Adrenal gland (tissue), 12 donors: ENCODE measurements around the gene NCK2. TPM values are rescaled to one million over a fixed set of nuclear protein-coding genes. Genes with fewer than 3 reads are reported as not detected.
"Not testable (repeated sequence)": the region's sequence is repeated elsewhere in the genome, so short reads cannot be mapped to it uniquely, and the experiment has no call there.

ENCODE experiments used
- DNase-seq, 7 donors: peaks; one replicate each; pipeline ENCODE4 v3.0.0-alpha.2; 2019 to 2020
- H3K27ac ChIP-seq, 5 donors: fragments of 200-600 bp; sonication (generic) in 4 of 5; 1 replicate in 3 of 5; 2 replicates in 2 of 5; pipeline versions ENCODE4 v1.5.1 to v1.8.0; 2016 to 2020; ENCODE audit warnings: mild to moderate bottlenecking in 1 of 5
- H3K27me3 ChIP-seq: fragments of 200-600 bp; 2 replicates; pipeline ENCODE4 v1.8.0; 2021
- H3K36me3 ChIP-seq, 2 donors: fragments of 200-600 bp; replicated peaks in 1 of 2; 1 replicate in 1 of 2; 2 replicates in 1 of 2; pipeline versions ENCODE4 v1.5.1 to v1.8.0; 2018 to 2022
- H3K4me1 ChIP-seq, 2 donors: fragments of 200-600 bp; replicated peaks in 1 of 2; 1 replicate in 1 of 2; 2 replicates in 1 of 2; pipeline versions ENCODE4 v1.5.1 to v1.8.0; 2018 to 2021
- H3K4me3 ChIP-seq, 4 donors: fragments of 200-600 bp; sonication (generic) in 3 of 4; one replicate each; pipeline ENCODE4 v1.5.1; 2016 to 2018
- H3K9me3 ChIP-seq, 3 donors: fragments of 200-600 bp; sonication (generic) in 1 of 3; replicated peaks in 1 of 3; 1 replicate in 2 of 3; 2 replicates in 1 of 3; pipeline versions ENCODE4 v1.5.1 to v1.8.0; 2016 to 2021
- POLR2A ChIP-seq, 2 donors: fragments of 450-650 bp; IDR thresholded peaks; one replicate each; pipeline ENCODE4 v1.6.1; 2017; ENCODE audit warnings: antibody characterized with exemption in 2 of 2, mild to moderate bottlenecking in 2 of 2, moderate library complexity in 1 of 2
- WGBS, 4 donors: extraction: QIAGEN DNeasy Blood & Tissue Kit in 2 of 4; methylation state at CpG; one replicate each; pipeline versions ENCODE4 v1.1.5 to v1.1.7; 2013 to 2017; 5-methylcytosine and 5-hydroxymethylcytosine counted together
- intact Hi-C, 2 donors: fragments of 100-400 bp; cut with DNase I; formaldehyde crosslinking; loops; one replicate each; pipeline versions ENCODE4 v1.14.1 to v1.15.0; 2022 to 2023
- polyA plus RNA-seq, 3 donors: library from polyadenylated mRNA; stranded (reverse); fragments of 200-250 nt in 2 of 3; fragments of 350-450 nt in 1 of 3; fragmentation: Illumina TruSeq in 1 of 3; extraction: RNeasy Lipid Tissue Mini Kit (QIAGEN cat#74804) in 1 of 3; gene quantifications; one replicate each; pipeline ENCODE4 v1.2.3, GENCODE V29; 2013 to 2014
- total RNA-seq, 9 donors: library from RNA; depleted of rRNA in 4 of 9; stranded (reverse); fragments of >200 nt in 4 of 9; fragments of 120-200 nt in 1 of 9; fragmentation: NEBNext Ultra II Directional in 1 of 9; extraction: Animal tissue kit (Norgen Biotek cat#: 25700) in 1 of 9; gene quantifications; one replicate each; pipeline versions ENCODE4 v1.1.0 to v1.2.4, GENCODE V29; 2013 to 2023
- TF ChIP-seq, protein P1 (sequence below), 6 experiments: fragments of 450-650 bp in 4 of 6; fragments of 200-600 bp in 2 of 6; sonication (generic) in 1 of 6; IDR thresholded peaks; 1 replicate in 5 of 6; 2 replicates in 1 of 6; pipeline versions ENCODE4 v1.5.1 to v1.8.0; 2016 to 2021; ENCODE audit warnings: antibody characterized with exemption in 6 of 6, mild to moderate bottlenecking in 2 of 6, moderate library complexity in 1 of 6
- donor health status: healthy with polysubstance abuse.
- donor health status: Bipolar disorder and iron deficiency.
- donor health status: DM: yes; HTN: yes; CAD: no.
- donor health status: DM: no; HTN: no; CAD: no.
- donor health status: DM: no; HTN: no; CAD: no.
- donor health status: DM: yes; HTN: yes; CAD: no.

Gene NCK2
- total and polyA plus RNA-seq, 12 donors = 13.7 to 56.0 (median 37.3) TPM

DNA sequence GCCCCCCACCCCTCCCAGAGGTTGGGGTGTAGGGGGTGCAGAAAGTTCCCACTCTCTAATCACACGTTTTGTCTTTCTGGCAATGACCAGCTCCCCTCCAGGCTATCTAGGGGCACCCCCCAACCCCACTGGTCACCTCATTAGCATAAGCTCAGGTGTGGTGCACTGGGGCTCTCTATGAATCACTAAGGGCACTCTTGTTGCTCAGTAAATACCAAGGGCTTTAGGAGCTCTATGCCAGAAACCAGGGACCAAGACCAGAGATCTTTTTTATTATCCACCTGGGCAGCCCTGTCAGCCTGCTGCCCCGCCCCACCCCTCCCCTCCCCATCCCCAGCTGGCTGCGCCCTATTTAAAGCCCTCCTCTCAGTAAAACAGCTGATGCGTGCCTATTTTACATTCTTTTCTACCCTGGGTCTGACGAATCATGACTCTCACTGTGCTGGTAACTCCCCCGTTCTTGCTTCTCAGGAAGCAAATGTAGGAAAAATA lies 24.3 kb downstream of the NCK2 start:
- no peak for TF ChIP-seq POLR2A (IDR thresholded peaks at IDR 0.05)
- TF ChIP-seq, protein P1, sequence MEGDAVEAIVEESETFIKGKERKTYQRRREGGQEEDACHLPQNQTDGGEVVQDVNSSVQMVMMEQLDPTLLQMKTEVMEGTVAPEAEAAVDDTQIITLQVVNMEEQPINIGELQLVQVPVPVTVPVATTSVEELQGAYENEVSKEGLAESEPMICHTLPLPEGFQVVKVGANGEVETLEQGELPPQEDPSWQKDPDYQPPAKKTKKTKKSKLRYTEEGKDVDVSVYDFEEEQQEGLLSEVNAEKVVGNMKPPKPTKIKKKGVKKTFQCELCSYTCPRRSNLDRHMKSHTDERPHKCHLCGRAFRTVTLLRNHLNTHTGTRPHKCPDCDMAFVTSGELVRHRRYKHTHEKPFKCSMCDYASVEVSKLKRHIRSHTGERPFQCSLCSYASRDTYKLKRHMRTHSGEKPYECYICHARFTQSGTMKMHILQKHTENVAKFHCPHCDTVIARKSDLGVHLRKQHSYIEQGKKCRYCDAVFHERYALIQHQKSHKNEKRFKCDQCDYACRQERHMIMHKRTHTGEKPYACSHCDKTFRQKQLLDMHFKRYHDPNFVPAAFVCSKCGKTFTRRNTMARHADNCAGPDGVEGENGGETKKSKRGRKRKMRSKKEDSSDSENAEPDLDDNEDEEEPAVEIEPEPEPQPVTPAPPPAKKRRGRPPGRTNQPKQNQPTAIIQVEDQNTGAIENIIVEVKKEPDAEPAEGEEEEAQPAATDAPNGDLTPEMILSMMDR (IDR thresholded peaks at IDR 0.05) = no peak
- intact Hi-C loops = no loop called here

DNA sequence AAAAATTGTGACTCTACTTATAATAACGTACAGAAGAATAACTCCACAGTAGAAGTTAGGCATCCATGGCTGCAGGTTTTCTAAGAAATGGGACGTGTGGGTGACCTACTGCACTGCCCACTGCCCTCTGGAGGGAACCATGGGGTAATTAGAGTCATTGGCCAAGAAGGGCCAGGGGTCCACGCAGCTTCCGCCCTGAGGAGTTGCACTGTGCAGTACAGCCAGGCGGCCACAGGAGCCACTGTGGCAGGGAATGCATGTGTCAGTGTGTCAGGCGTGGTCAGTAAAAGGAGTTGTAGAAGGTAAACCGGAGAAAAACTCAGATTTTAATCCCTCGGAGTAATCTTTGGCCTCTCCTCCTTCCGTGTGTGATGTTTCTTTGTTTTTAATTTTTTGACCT lies 24.8 kb downstream of the NCK2 start:
- H3K27ac ChIP-seq = no peak overlapping the region
- TF ChIP-seq, protein P1 (IDR thresholded peaks at IDR 0.05) = no peak
- TF ChIP-seq POLR2A (IDR thresholded peaks at IDR 0.05) = no peak
- H3K4me1 ChIP-seq = peaks cover 5 to 31% of the 10 kb centered on the region in 2 donors
- H3K36me3 ChIP-seq = no peaks in the 10 kb centered on the region
- intact Hi-C loops = no loop called here
- 82 to 94% (median 86%) methylated on average over 9 of the region's 9 CpGs for WGBS, 4 donors
- no peaks in the 10 kb centered on the region for H3K9me3 ChIP-seq
- no peaks in the 10 kb centered on the region for H3K27me3 ChIP-seq
- no peak overlapping the region for H3K4me3 ChIP-seq
- DNase-seq = no peak

More for the DNA sequence above, 24.3 kb downstream of the NCK2 start:
- Histone ChIP-seq H3K27me3 (no peaks in the 10 kb centered on the region), H3K9me3 (no peaks in the 10 kb centered on the region), H3K4me3 (no peak overlapping the region), H3K27ac (no peak overlapping the region), H3K36me3 (no peaks in the 10 kb centered on the region), H3K4me1 (peaks cover 5 to 31% of the 10 kb centered on the region in 2 donors)
- no peak for DNase-seq
- 75 to 91% (median 85%) methylated on average over 6 of the region's 6 CpGs for WGBS, 4 donors

DNA sequence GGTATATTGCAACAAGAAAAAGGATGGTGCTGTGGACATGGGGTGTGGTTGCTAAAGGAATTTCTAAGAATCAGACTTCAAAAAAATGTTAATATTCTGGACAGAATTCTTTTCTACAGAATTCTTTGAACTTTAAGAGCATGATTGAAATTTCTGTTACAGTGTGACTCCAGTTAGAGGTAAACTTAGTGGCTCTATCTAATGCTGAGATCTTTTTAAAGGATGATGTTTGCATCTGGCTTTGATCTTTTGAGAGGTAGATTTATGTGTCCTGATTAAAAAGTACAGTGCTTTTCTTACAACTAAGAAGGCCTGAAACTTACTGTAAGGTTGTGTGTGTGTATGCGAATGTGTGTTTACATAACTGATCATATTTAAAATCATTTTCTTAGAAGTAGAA lies 25.4 kb downstream of the NCK2 start:
- Histone ChIP-seq H3K9me3 (no peaks in the 10 kb centered on the region), H3K27me3 (no peaks in the 10 kb centered on the region), H3K4me1 (peaks cover 5 to 33% of the 10 kb centered on the region in 2 donors), H3K36me3 (no peaks in the 10 kb centered on the region), H3K4me3 (no peak overlapping the region), H3K27ac (no peak overlapping the region)
- no peak for DNase-seq
- intact Hi-C loops = no loop called here
- 82 to 95% (median 90%) methylated on average over 1 of the region's 1 CpG for WGBS, 4 donors
- TF ChIP-seq, protein P1 (IDR thresholded peaks at IDR 0.05) = no peak
- no peak for TF ChIP-seq POLR2A (IDR thresholded peaks at IDR 0.05)

- H3K4me1 ChIP-seq = peaks cover 5 to 44% of the 10 kb centered on the region in 2 donors
- H3K27me3 ChIP-seq = not testable (repeated sequence)
- WGBS, 4 donors = 84 to 93% (median 89%) methylated on average over 7 of the region's 7 CpGs
These were observed 26.6 kb downstream of the NCK2 start for GRCh38 chr2:105771291-105771690.

DNA sequence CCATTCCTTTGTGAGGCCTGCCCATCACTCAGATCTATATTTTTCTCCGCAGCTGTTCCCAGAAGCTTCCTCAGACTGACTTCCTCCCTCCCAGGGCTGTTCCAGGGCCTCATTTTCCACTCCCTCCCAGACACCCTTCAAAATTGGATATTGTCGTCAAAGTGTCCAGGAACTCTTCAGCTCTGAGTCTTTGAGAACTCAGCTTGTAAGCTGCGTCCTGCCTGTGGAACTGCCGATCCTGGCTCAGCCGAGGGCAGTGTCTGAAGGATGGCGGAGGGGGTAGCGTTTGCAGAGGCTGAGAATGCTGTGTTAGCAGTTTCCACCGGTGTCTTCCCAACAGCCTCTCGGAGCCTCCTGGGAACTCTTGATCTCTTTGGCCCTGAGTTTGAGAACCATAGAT lies 27.1 kb downstream of the NCK2 start:
- H3K36me3 ChIP-seq = no peaks in the 10 kb centered on the region
- peaks cover 5 to 50% of the 10 kb centered on the region in 2 donors for H3K4me1 ChIP-seq
- no peaks in the 10 kb centered on the region for H3K9me3 ChIP-seq
- H3K4me3 ChIP-seq = no peak overlapping the region
- no peaks in the 10 kb centered on the region for H3K27me3 ChIP-seq
- DNase-seq = peak in 1 of 7 donors; percentile 37
- intact Hi-C loops = no loop called here
- TF ChIP-seq, protein P1 (IDR thresholded peaks at IDR 0.05) = no peak
- no peak for TF ChIP-seq POLR2A (IDR thresholded peaks at IDR 0.05)
- WGBS, 4 donors = 49 to 63% (median 56%) methylated on average over 9 of the region's 9 CpGs
- H3K27ac ChIP-seq = peak overlapping the region in 2 of 5 donors; percentile 51 to 53

More at GRCh38 chr2:105771291-105771690, 26.6 kb downstream of the NCK2 start:
- peak overlapping the region in 1 of 5 donors; percentile 51 for H3K27ac ChIP-seq
- intact Hi-C loops, H3K9me3 ChIP-seq, H3K36me3 ChIP-seq, DNase-seq, H3K4me3 ChIP-seq: not testable (repeated sequence)
